K562 (cell line): ENCODE data around the gene METRN. TPM values are rescaled to one million over a fixed set of nuclear protein-coding genes. Genes with fewer than 3 reads are reported as not detected.

Experiments used
- ARNT ChIP-seq, 2 experiments: fragments of 450-650 bp; IDR thresholded peaks; 2 replicates each; pipeline ENCODE4 v1.6.1; 2016; ENCODE audit warnings: mild to moderate bottlenecking in 1 of 2
- ATF1 ChIP-seq, 2 experiments: fragments of 450-650 bp in 1 of 2; IDR thresholded peaks; 2 replicates each; pipeline ENCODE4 v1.6.1; 2016; ENCODE audit warnings: missing compliant biosample characterization in 1 of 2, missing genetic modification characterization in 1 of 2
- CSDE1 ChIP-seq, 2 experiments: fragments of 450-650 bp; IDR thresholded peaks; 2 replicates each; pipeline ENCODE4 v1.6.1; 2016; ENCODE audit warnings: mild to moderate bottlenecking in 1 of 2
- DACH1 ChIP-seq: fragments of 450-650 bp; IDR thresholded peaks from 2 replicates; pipeline ENCODE4 v1.6.1; 2018; ENCODE audit not compliant: partially characterized antibody
- FIP1L1 ChIP-seq: fragments of 200-400 bp; formaldehyde crosslinking; IDR thresholded peaks from 2 replicates; pipeline ENCODE4 v1.6.1; 2018; ENCODE audit warnings: mild to moderate bottlenecking, low read depth, low read length; ENCODE audit not compliant: poor library complexity, severe bottlenecking
- HDAC6 ChIP-seq: IDR thresholded peaks from 2 replicates; pipeline ENCODE4 v1.6.1; 2012; ENCODE audit warnings: low read depth, mild to moderate bottlenecking, control low read depth, inconsistent platforms, low read length, moderate library complexity
- KDM2B ChIP-seq: fragments of 250-450 bp; sonication (Bioruptor Pico); IDR thresholded peaks from 2 replicates; pipeline ENCODE4 v1.8.0; 2021; ENCODE audit warnings: mild to moderate bottlenecking, moderate library complexity
- NEUROD1 ChIP-seq: fragments of 150-350 bp; IDR thresholded peaks from 2 replicates; pipeline ENCODE4 v1.6.1; 2014; ENCODE audit warnings: borderline replicate concordance, low read length, low read depth; ENCODE audit not compliant: partially characterized antibody
- NFE2L1 ChIP-seq: fragments of 450-650 bp; IDR thresholded peaks from 2 replicates; pipeline ENCODE4 v1.6.1; 2016; ENCODE audit warnings: missing genetic modification characterization, low read depth, mild to moderate bottlenecking, missing compliant biosample characterization, moderate library complexity, borderline replicate concordance
- SP2 ChIP-seq: IDR thresholded peaks from 2 replicates; pipeline ENCODE4 v1.6.1; 2011; ENCODE audit warnings: mild to moderate bottlenecking, low read depth, low read length, moderate library complexity; ENCODE audit not compliant: poor library complexity, severe bottlenecking; ENCODE audit errors: extremely low read depth
- ZNF175 ChIP-seq: fragments of 200-800 bp; sonication (Bioruptor generic); IDR thresholded peaks from 2 replicates; pipeline ENCODE4 v1.6.1; 2016; ENCODE audit warnings: low read depth, mild to moderate bottlenecking, missing genetic modification characterization, missing compliant biosample characterization
- ZNF444 ChIP-seq: fragments of 250-450 bp; sonication (Bioruptor Pico); IDR thresholded peaks from 2 replicates; pipeline ENCODE4 v1.4.0; 2020; ENCODE audit warnings: mild to moderate bottlenecking, moderate library complexity
- ZNF57 ChIP-seq: fragments of 450-650 bp; formaldehyde crosslinking; IDR thresholded peaks from 2 replicates; pipeline ENCODE4 v1.4.0; 2020; ENCODE audit warnings: mild to moderate bottlenecking, moderate library complexity
- polyA plus RNA-seq, 8 experiments: library from polyadenylated mRNA; depleted of rRNA in 4 of 8; stranded (reverse) in 5 of 8; unstranded in 3 of 8; fragments of >200 nt; fragmentation: Nextera tagmentation in 2 of 8; fragmentation: Illumina TruSeq in 1 of 8; extraction: Ambion mirVana in 2 of 8; extraction: Trizol in 1 of 8; gene quantifications; 2 replicates each; pipeline versions ENCODE4 v1.2.1 to v1.2.3, GENCODE V29; 2011 to 2014; ENCODE audit warnings: inconsistent platforms in 1 of 8, missing spikeins in 1 of 8
- total RNA-seq, 7 experiments: library from RNA; depleted of rRNA in 6 of 7; stranded (reverse); fragments of >200 nt in 6 of 7; fragmentation: Illumina TruSeq in 2 of 7; extraction: Trizol in 2 of 7; gene quantifications; 2 replicates each; pipeline versions ENCODE4 v1.2.1 to v1.2.3, GENCODE V29; 2011 to 2021; ENCODE audit warnings: low replicate concordance in 1 of 7
- TF ChIP-seq, protein P1 (sequence below): fragments of 250-450 bp; sonication (Bioruptor Pico); IDR thresholded peaks from 2 replicates; pipeline ENCODE4 v1.5.1; 2021; ENCODE audit warnings: mild to moderate bottlenecking
- TF ChIP-seq, protein P2 (sequence below): fragments of 250-450 bp; sonication (Bioruptor Pico); IDR thresholded peaks from 2 replicates; pipeline ENCODE4 v1.5.0; 2021
- TF ChIP-seq, protein P3 (sequence below): sonication (generic); IDR thresholded peaks from 2 replicates; pipeline ENCODE4 v1.6.1; 2016
- TF ChIP-seq, protein P4 (sequence below): fragments of 250-450 bp; sonication (Bioruptor Pico); IDR thresholded peaks from 2 replicates; pipeline ENCODE4 v1.4.0; 2020; ENCODE audit warnings: mild to moderate bottlenecking
- TF ChIP-seq, protein P5 (sequence below): fragments of 250-450 bp; sonication (Bioruptor Pico); IDR thresholded peaks from 2 replicates; pipeline ENCODE4 v1.9.0; 2021; ENCODE audit warnings: mild to moderate bottlenecking, inconsistent platforms
- TF ChIP-seq, protein P6 (sequence below): sonication (generic); formaldehyde crosslinking; IDR thresholded peaks from 2 replicates; pipeline ENCODE4 v1.8.0; 2022; ENCODE audit warnings: mild to moderate bottlenecking, missing genetic modification reagents

Gene METRN
- total and polyA plus RNA-seq, 9 of the 15 experiments (the other 6 are each of a cell fraction or from before 2014, with no cell fraction given): 0.20 to 89.8 (median 15.4) TPM

- TF ChIP-seq, protein P1, sequence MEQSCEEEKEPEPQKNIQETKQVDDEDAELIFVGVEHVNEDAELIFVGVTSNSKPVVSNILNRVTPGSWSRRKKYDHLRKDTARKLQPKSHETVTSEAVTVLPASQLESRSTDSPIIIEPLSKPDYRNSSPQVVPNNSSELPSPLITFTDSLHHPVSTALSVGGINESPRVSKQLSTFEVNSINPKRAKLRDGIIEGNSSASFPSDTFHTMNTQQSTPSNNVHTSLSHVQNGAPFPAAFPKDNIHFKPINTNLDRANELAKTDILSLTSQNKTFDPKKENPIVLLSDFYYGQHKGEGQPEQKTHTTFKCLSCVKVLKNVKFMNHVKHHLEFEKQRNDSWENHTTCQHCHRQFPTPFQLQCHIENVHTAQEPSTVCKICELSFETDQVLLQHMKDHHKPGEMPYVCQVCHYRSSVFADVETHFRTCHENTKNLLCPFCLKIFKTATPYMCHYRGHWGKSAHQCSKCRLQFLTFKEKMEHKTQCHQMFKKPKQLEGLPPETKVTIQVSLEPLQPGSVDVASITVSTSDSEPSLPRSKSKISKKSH: no peak
- TF ChIP-seq CSDE1 (IDR thresholded peaks at IDR 0.05) (no peak), NFE2L1 (tag) (no peak), ZNF57 (CRISPR knock-in tag) (no peak), ZNF175 (CRISPR knock-in tag) (no peak), NEUROD1 (no peak), ATF1 (CRISPR knock-in tag; IDR thresholded peaks at IDR 0.05) (no peak), ATF1 (tag; IDR thresholded peaks at IDR 0.05) (peak; percentile 74), ARNT (IDR thresholded peaks at IDR 0.05) (no peak), DACH1 (no peak), SP2 (no peak), ZNF444 (no peak), KDM2B (CRISPR knock-in tag) (no peak), FIP1L1 (peak; percentile 56), HDAC6 (no peak)
- TF ChIP-seq, protein P2, sequence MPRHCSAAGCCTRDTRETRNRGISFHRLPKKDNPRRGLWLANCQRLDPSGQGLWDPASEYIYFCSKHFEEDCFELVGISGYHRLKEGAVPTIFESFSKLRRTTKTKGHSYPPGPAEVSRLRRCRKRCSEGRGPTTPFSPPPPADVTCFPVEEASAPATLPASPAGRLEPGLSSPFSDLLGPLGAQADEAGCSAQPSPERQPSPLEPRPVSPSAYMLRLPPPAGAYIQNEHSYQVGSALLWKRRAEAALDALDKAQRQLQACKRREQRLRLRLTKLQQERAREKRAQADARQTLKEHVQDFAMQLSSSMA (CRISPR knock-in tag): no peak
- TF ChIP-seq, protein P3, sequence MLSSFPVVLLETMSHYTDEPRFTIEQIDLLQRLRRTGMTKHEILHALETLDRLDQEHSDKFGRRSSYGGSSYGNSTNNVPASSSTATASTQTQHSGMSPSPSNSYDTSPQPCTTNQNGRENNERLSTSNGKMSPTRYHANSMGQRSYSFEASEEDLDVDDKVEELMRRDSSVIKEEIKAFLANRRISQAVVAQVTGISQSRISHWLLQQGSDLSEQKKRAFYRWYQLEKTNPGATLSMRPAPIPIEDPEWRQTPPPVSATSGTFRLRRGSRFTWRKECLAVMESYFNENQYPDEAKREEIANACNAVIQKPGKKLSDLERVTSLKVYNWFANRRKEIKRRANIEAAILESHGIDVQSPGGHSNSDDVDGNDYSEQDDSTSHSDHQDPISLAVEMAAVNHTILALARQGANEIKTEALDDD: no peak
- TF ChIP-seq, protein P4, sequence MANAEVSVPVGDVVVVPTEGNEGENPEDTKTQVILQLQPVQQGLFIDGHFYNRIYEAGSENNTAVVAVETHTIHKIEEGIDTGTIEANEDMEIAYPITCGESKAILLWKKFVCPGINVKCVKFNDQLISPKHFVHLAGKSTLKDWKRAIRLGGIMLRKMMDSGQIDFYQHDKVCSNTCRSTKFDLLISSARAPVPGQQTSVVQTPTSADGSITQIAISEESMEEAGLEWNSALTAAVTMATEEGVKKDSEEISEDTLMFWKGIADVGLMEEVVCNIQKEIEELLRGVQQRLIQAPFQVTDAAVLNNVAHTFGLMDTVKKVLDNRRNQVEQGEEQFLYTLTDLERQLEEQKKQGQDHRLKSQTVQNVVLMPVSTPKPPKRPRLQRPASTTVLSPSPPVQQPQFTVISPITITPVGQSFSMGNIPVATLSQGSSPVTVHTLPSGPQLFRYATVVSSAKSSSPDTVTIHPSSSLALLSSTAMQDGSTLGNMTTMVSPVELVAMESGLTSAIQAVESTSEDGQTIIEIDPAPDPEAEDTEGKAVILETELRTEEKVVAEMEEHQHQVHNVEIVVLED (CRISPR knock-in tag): peak; percentile 39; the same call in 1 of the 2 replicates
- TF ChIP-seq, protein P5, sequence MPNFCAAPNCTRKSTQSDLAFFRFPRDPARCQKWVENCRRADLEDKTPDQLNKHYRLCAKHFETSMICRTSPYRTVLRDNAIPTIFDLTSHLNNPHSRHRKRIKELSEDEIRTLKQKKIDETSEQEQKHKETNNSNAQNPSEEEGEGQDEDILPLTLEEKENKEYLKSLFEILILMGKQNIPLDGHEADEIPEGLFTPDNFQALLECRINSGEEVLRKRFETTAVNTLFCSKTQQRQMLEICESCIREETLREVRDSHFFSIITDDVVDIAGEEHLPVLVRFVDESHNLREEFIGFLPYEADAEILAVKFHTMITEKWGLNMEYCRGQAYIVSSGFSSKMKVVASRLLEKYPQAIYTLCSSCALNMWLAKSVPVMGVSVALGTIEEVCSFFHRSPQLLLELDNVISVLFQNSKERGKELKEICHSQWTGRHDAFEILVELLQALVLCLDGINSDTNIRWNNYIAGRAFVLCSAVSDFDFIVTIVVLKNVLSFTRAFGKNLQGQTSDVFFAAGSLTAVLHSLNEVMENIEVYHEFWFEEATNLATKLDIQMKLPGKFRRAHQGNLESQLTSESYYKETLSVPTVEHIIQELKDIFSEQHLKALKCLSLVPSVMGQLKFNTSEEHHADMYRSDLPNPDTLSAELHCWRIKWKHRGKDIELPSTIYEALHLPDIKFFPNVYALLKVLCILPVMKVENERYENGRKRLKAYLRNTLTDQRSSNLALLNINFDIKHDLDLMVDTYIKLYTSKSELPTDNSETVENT (CRISPR knock-in tag): peak; percentile 73
- TF ChIP-seq, protein P6, sequence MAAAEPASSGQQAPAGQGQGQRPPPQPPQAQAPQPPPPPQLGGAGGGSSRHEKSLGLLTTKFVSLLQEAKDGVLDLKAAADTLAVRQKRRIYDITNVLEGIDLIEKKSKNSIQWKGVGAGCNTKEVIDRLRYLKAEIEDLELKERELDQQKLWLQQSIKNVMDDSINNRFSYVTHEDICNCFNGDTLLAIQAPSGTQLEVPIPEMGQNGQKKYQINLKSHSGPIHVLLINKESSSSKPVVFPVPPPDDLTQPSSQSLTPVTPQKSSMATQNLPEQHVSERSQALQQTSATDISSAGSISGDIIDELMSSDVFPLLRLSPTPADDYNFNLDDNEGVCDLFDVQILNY (CRISPR knock-in tag): peak; percentile 86; the same call in 1 of the 2 replicates
Observed at GRCh38 chr16:695355-696089, 19.4 kb upstream of the METRN start (continued).
